B cell (primary cell): ENCODE results near the gene SPAG7. TPM values are rescaled to one million over a fixed set of nuclear protein-coding genes. Genes with fewer than 3 reads are reported as not detected.

Source experiments
- ATAC-seq: fragments of 200-7000 bp; cut with Tn5 transposase; one replicate; pipeline ENCODE4 v1.10.0; 2021; ENCODE audit warnings: low read depth, mild to moderate bottlenecking, moderate number of reproducible peaks, moderate library complexity
- CTCF ChIA-PET: fragments of 350-600 bp; sonication (Branson Sonifier 250); formaldehyde crosslinking; loops from one replicate; lab custom pipeline; 2021; ENCODE audit warnings: antibody characterized with exemption, inconsistent platforms; lab: Charles Lee
- POLR2A ChIA-PET: fragments of 350-600 bp; sonication (Branson Sonifier 250); formaldehyde crosslinking; loops from one replicate; lab custom pipeline; 2021; ENCODE audit warnings: antibody characterized with exemption; lab: Charles Lee
- DNase-seq: peaks from one replicate; pipeline ENCODE4 v3.0.0; 2013
- H2AFZ ChIP-seq: 2 replicates; pipeline ENCODE4 v1.6.1; 2012; ENCODE audit warnings: mild to moderate bottlenecking, low read depth, low read length; ENCODE audit not compliant: insufficient read depth, poor library complexity, severe bottlenecking
- H3K27ac ChIP-seq, 2 donors: 1 replicate in 1 of 2; 2 replicates in 1 of 2; pipeline ENCODE4 v1.5.1; 2012 to 2013; ENCODE audit warnings: low read length in 2 of 2, mild to moderate bottlenecking in 2 of 2, moderate library complexity in 1 of 2
- H3K27me3 ChIP-seq, 4 experiments: fragments of 200-600 bp in 1 of 4; sonication (generic) in 1 of 4; replicated peaks in 1 of 4; 1 replicate in 2 of 4; 2 replicates in 2 of 4; pipeline versions ENCODE4 v1.6.1 to v1.7.0; 2013 to 2016; ENCODE audit warnings: low read length in 3 of 4, mild to moderate bottlenecking in 2 of 4, mixed read lengths in 1 of 4, moderate library complexity in 1 of 4; ENCODE audit not compliant: insufficient read depth in 4 of 4, control insufficient read depth in 3 of 4; ENCODE audit errors: control extremely low read depth in 1 of 4
- H3K36me3 ChIP-seq, 2 experiments: replicated peaks in 1 of 2; 1 replicate in 1 of 2; 2 replicates in 1 of 2; pipeline versions ENCODE4 v1.6.1 to v1.7.1; 2013; ENCODE audit warnings: low read length in 1 of 2; ENCODE audit not compliant: insufficient read depth in 2 of 2, control insufficient read depth in 1 of 2; ENCODE audit errors: control extremely low read depth in 1 of 2, extremely low read depth in 1 of 2
- H3K4me1 ChIP-seq, 2 donors: fragments of 200-600 bp in 1 of 2; sonication (generic) in 1 of 2; 1 replicate in 1 of 2; 2 replicates in 1 of 2; pipeline versions ENCODE4 v1.5.1 to v1.6.1; 2013 to 2017; ENCODE audit warnings: low read length in 2 of 2; ENCODE audit not compliant: control insufficient read depth in 2 of 2, insufficient read depth in 2 of 2
- H3K4me2 ChIP-seq: replicated peaks from 2 replicates; pipeline ENCODE3; 2012; ENCODE audit warnings: mild to moderate bottlenecking, low read depth, low read length; ENCODE audit not compliant: poor library complexity, severe bottlenecking
- H3K4me3 ChIP-seq, 5 experiments: fragments of 200-600 bp in 1 of 5; sonication (generic) in 1 of 5; 1 replicate in 3 of 5; 2 replicates in 2 of 5; pipeline versions ENCODE4 v1.5.1 to v1.7.0; 2011 to 2016; ENCODE audit warnings: low read length in 4 of 5, mild to moderate bottlenecking in 4 of 5, low read depth in 2 of 5, control low read depth in 1 of 5, moderate library complexity in 1 of 5; ENCODE audit not compliant: insufficient read depth in 1 of 5; ENCODE audit errors: control extremely low read depth in 1 of 5, extremely low read depth in 1 of 5
- H3K79me2 ChIP-seq: fragments of 200-600 bp; sonication (generic); one replicate; pipeline ENCODE4 v1.6.0; 2016; ENCODE audit warnings: low read length; ENCODE audit not compliant: control insufficient read depth, insufficient read depth
- H3K9ac ChIP-seq: fragments of 200-600 bp; sonication (generic); 2 replicates; pipeline ENCODE4 v1.6.1; 2017; ENCODE audit warnings: mild to moderate bottlenecking, low read length, moderate library complexity
- H3K9me3 ChIP-seq, 3 donors: one replicate each; pipeline versions ENCODE4 v1.6.1 to v1.7.1; 2013; ENCODE audit warnings: low read length in 2 of 3; ENCODE audit not compliant: control insufficient read depth in 2 of 3, insufficient read depth in 1 of 3; ENCODE audit errors: control extremely low read depth in 1 of 3
- H4K20me1 ChIP-seq: 2 replicates; pipeline ENCODE4 v1.6.0; 2012; ENCODE audit warnings: mild to moderate bottlenecking, low read length; ENCODE audit not compliant: insufficient read depth, control insufficient read depth, poor library complexity, severe bottlenecking
- H3K27ac Mint-ChIP-seq: one replicate; pipeline ENCODE4 v1.8.0; 2021; ENCODE audit warnings: mixed read lengths
- H3K27me3 Mint-ChIP-seq: one replicate; pipeline ENCODE4 v1.8.0; 2021; ENCODE audit warnings: mixed read lengths
- H3K4me1 Mint-ChIP-seq: one replicate; pipeline ENCODE4 v1.8.0; 2021; ENCODE audit warnings: mixed read lengths
- H3K4me3 Mint-ChIP-seq: one replicate; pipeline ENCODE4 v1.8.0; 2021; ENCODE audit warnings: mixed read lengths
- H3K9me3 Mint-ChIP-seq: one replicate; pipeline ENCODE4 v1.8.0; 2022; ENCODE audit warnings: mixed read lengths; ENCODE audit not compliant: insufficient read depth
- CTCF ChIP-seq: fragments of 200-600 bp; IDR thresholded peaks from one replicate; pipeline ENCODE4 v1.8.0; 2022; ENCODE audit warnings: antibody characterized with exemption, mild to moderate bottlenecking
- EZH2 ChIP-seq: IDR thresholded peaks from 2 replicates; pipeline ENCODE4 v1.6.1; 2012; ENCODE audit warnings: borderline replicate concordance, low read depth, mild to moderate bottlenecking, moderate library complexity, low read length; ENCODE audit not compliant: insufficient read depth, poor library complexity, severe bottlenecking
- WGBS: methylation state at CpG from one replicate; pipeline ENCODE4 v1.1.5; 2013; ENCODE audit warnings: missing lambda C conversion rate; ENCODE audit not compliant: insufficient coverage; 5-methylcytosine and 5-hydroxymethylcytosine counted together
- intact Hi-C: fragments of 100-400 bp; cut with micrococcal nuclease; formaldehyde crosslinking; loops from one replicate; pipeline ENCODE4 v1.10.0; 2022
- polyA plus RNA-seq: library from polyadenylated mRNA; depleted of rRNA; stranded (reverse); fragments of >200 nt; gene quantifications from 2 replicates; pipeline ENCODE4 v1.2.3, GENCODE V29; 2012
- total RNA-seq, 2 donors: library from RNA; stranded (reverse); fragments of 120-200 nt in 1 of 2; gene quantifications; 1 replicate in 1 of 2; 2 replicates in 1 of 2; pipeline versions ENCODE4 v1.2.3 to v1.2.4, GENCODE V29; 2013 to 2022

Gene SPAG7
- total and polyA plus RNA-seq, 2 donors (not counting 1 experiment from before 2014, with no cell fraction given): 43.4 to 52.5 TPM

GRCh38 chr17:4939796-4940554 lies 27.6 kb downstream of the SPAG7 start, which contains the start of the genes RNF167 and SLC25A11:
Gene RNF167, plus strand, starts transcription at chr17:4940268. Its CDS starts 642 bp downstream, at chr17:4940910.
Gene SLC25A11, minus strand, starts transcription at chr17:4940046. Its CDS starts 136 bp downstream, at chr17:4939910.
- TF ChIP-seq CTCF (no peak), EZH2 (no peak)
- Histone ChIP-seq H3K27ac (peak within 1 kb of the TSS; percentile 84 to 87), H3K79me2 (peaks cover 47% of the 10 kb centered on the region), H3K27me3 (no peaks in the 10 kb centered on the region), H3K9me3 (no peaks in the 10 kb centered on the region), H3K4me1 (peaks cover 50 to 58% of the 10 kb centered on the region in 2 donors), H2AFZ (peak within 1 kb of the TSS; percentile 78), H3K9ac (peak within 1 kb of the TSS; percentile 86), H3K4me2 (peak within 1 kb of the TSS; percentile 99), H3K4me3 (peak within 1 kb of the TSS; percentile 83 to 100 (median 86)), H4K20me1 (peaks cover 11% of the 10 kb centered on the region), H3K36me3 (peaks cover 0 to 43% of the 10 kb centered on the region in 2 experiments)
- intact Hi-C loops: loop anchor here (1.0 to 10.0 kb wide), 7 partner anchors 8 to 305 kb away; partner anchors contain the start of genes INCA1, KIF1C, PFN1 and PLD2
- POLR2A ChIA-PET: interaction anchor here (0.6 to 2.6 kb wide), 16 partner anchors 9 to 796 kb away, joined by 3 to 38 read pairs (median 4); partner anchors contain the start of genes ARRB2, C17orf107, CAMTA2 and CHRNE
- Mint-ChIP-seq H3K4me1 (peaks cover 58% of the 10 kb centered on the region), H3K4me3 (peak within 1 kb of the TSS; percentile 89), H3K27me3 (no peaks in the 10 kb centered on the region), H3K9me3 (no peaks in the 10 kb centered on the region), H3K27ac (peak within 1 kb of the TSS; percentile 95)
- DNase-seq (peak; percentile 99), ATAC-seq (peak; percentile 84)
- CTCF ChIA-PET: interaction anchor here (0.5 to 3.1 kb wide), 18 partner anchors 9 to 184 kb away, joined by 3 to 24 read pairs (median 6); partner anchors contain the start of genes CAMTA2, CHRNE, INCA1 and KIF1C
- WGBS: under 1% methylated on average over 70 of the region's 72 CpGs
